ENCODE results near the gene TBC1D32.
"Not testable (repeated sequence)": the region's sequence is repeated elsewhere in the genome, so short reads cannot be mapped to it uniquely, and the experiment has no call there.

The TBC1D32 gene

DNA sequence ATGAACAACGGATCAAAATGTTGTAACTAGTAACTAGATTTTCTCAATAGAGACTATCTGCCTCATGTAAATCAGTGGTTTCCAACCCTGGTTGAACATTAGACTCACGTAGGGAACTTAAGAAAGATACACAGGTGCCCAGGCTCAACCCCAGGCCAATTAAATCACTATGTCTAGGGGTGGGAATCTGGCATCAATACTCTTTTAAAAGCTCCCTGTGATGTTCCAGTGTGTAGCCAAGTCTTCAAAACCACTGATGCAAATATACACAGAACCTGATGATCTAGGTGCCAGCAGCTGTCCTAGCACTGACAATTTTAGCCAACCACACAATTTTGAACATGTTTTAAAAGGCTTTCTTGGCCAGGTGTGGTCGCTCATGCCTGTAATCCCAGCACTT is 128.7 kb downstream of the TBC1D32 start:
- no peak overlapping the region for H3K9ac ChIP-seq (ENCODE audit: low read length)
- H3K4me3 ChIP-seq (ENCODE audit: low read depth, low read length, poor library complexity, severe bottlenecking), result no peak overlapping the region
- no peaks in the 10 kb centered on the region for H3K79me2 ChIP-seq (ENCODE audit: insufficient read depth, low read length)
- H3K9me3 ChIP-seq (ENCODE audit: low read length), result no peaks in the 10 kb centered on the region
- no peaks in the 10 kb centered on the region for H3F3A ChIP-seq (ENCODE audit: insufficient read depth, low read length)
- H3K27ac ChIP-seq (ENCODE audit: low read depth, low read length, poor library complexity, severe bottlenecking), result no peak overlapping the region
- no peaks in the 10 kb centered on the region for H3K9me2 ChIP-seq (ENCODE audit: low read depth, low read length)
- no peak overlapping the region for H3K4me2 ChIP-seq (ENCODE audit: low read length)
- no peak overlapping the region for H2AFZ ChIP-seq (ENCODE audit: low read length)
- H3K36me3 ChIP-seq (ENCODE audit: insufficient read depth, low read length), result no peaks in the 10 kb centered on the region
- no peaks in the 10 kb centered on the region for H3K4me1 ChIP-seq (ENCODE audit: insufficient read depth, low read length, severe bottlenecking)
- H3K27me3 ChIP-seq (ENCODE audit: insufficient read depth, low read length), result no peaks in the 10 kb centered on the region
- TF ChIP-seq EZH2 (IDR thresholded peaks at IDR 0.05; ENCODE audit: borderline replicate concordance, low read length) (no peak), CTCF (IDR thresholded peaks at IDR 0.05; ENCODE audit: low read length) (no peak)
- no peaks in the 10 kb centered on the region for H4K20me1 ChIP-seq (ENCODE audit: insufficient read depth, low read length)

DNA sequence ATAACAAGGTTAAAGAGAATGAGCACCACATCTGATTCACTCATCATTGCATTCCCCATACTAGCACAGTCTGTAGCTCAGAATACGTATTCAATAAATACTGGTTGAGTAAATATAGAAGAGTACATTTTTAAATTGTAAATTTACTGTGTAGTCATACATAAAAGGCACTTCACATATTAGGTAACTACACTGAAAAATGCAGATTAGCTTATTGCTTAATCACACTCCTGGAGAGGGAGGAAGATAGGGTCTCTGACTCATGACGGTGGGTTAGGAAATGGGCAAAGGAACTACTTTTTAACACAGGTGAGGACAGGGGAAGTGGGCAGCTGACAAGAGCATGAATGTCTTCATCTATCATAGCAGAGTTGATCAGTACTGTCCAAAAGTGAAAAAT is 133.2 kb downstream of the TBC1D32 start:
- H3K9me3 ChIP-seq (ENCODE audit: low read length), result no peaks in the 10 kb centered on the region
- H3K9me2 ChIP-seq (ENCODE audit: low read depth, low read length), result no peaks in the 10 kb centered on the region
- no peaks in the 10 kb centered on the region for H3K79me2 ChIP-seq (ENCODE audit: insufficient read depth, low read length)
- no peak overlapping the region for H3K27ac ChIP-seq (ENCODE audit: low read depth, low read length, poor library complexity, severe bottlenecking)
- H2AFZ ChIP-seq (ENCODE audit: low read length), result no peak overlapping the region
- H4K20me1 ChIP-seq (ENCODE audit: insufficient read depth, low read length), result no peaks in the 10 kb centered on the region
- no peaks in the 10 kb centered on the region for H3K27me3 ChIP-seq (ENCODE audit: insufficient read depth, low read length)
- no peak overlapping the region for H3K9ac ChIP-seq (ENCODE audit: low read length)
- no peaks in the 10 kb centered on the region for H3K4me1 ChIP-seq (ENCODE audit: insufficient read depth, low read length, severe bottlenecking)
- no peaks in the 10 kb centered on the region for H3F3A ChIP-seq (ENCODE audit: insufficient read depth, low read length)
- no peak overlapping the region for H3K4me2 ChIP-seq (ENCODE audit: low read length)
- TF ChIP-seq EZH2 (IDR thresholded peaks at IDR 0.05; ENCODE audit: borderline replicate concordance, low read length) (no peak), CTCF (IDR thresholded peaks at IDR 0.05; ENCODE audit: low read length) (no peak)
- H3K4me3 ChIP-seq (ENCODE audit: low read depth, low read length, poor library complexity, severe bottlenecking), result no peak overlapping the region
- no peaks in the 10 kb centered on the region for H3K36me3 ChIP-seq (ENCODE audit: insufficient read depth, low read length)

- not testable (repeated sequence) for H3K36me3 ChIP-seq (ENCODE audit: insufficient read depth, low read length); H3K79me2 ChIP-seq (ENCODE audit: insufficient read depth, low read length); H3K27ac ChIP-seq (ENCODE audit: low read depth, low read length, poor library complexity, severe bottlenecking); H3K9ac ChIP-seq (ENCODE audit: low read length); H3K9me3 ChIP-seq (ENCODE audit: low read length); H3K4me2 ChIP-seq (ENCODE audit: low read length); H4K20me1 ChIP-seq (ENCODE audit: insufficient read depth, low read length); H3K4me3 ChIP-seq (ENCODE audit: low read depth, low read length, poor library complexity, severe bottlenecking); H3K4me1 ChIP-seq (ENCODE audit: insufficient read depth, low read length, severe bottlenecking); H2AFZ ChIP-seq (ENCODE audit: low read length); H3K27me3 ChIP-seq (ENCODE audit: insufficient read depth, low read length); H3K9me2 ChIP-seq (ENCODE audit: low read depth, low read length); H3F3A ChIP-seq (ENCODE audit: insufficient read depth, low read length)
These were observed 138.2 kb downstream of the TBC1D32 start for GRCh38 chr6:121196042-121196441.

GRCh38 chr6:121190122-121190521 is 144.2 kb downstream of the TBC1D32 start:
- Histone ChIP-seq H3K9me3 (ENCODE audit: low read length) (no peaks in the 10 kb centered on the region), H4K20me1 (ENCODE audit: insufficient read depth, low read length) (no peaks in the 10 kb centered on the region), H3K4me2 (ENCODE audit: low read length) (no peak overlapping the region), H3K27ac (ENCODE audit: low read depth, low read length, poor library complexity, severe bottlenecking) (no peak overlapping the region), H3K4me3 (ENCODE audit: low read depth, low read length, poor library complexity, severe bottlenecking) (no peak overlapping the region), H3K79me2 (ENCODE audit: insufficient read depth, low read length) (no peaks in the 10 kb centered on the region), H3K36me3 (ENCODE audit: insufficient read depth, low read length) (no peaks in the 10 kb centered on the region), H3K9me2 (ENCODE audit: low read depth, low read length) (no peaks in the 10 kb centered on the region), H3K4me1 (ENCODE audit: insufficient read depth, low read length, severe bottlenecking) (no peaks in the 10 kb centered on the region), H3K27me3 (ENCODE audit: insufficient read depth, low read length) (no peaks in the 10 kb centered on the region), H3K9ac (ENCODE audit: low read length) (no peak overlapping the region), H2AFZ (ENCODE audit: low read length) (no peak overlapping the region), H3F3A (ENCODE audit: insufficient read depth, low read length) (no peaks in the 10 kb centered on the region)
- no peak for TF ChIP-seq CTCF (IDR thresholded peaks at IDR 0.05; ENCODE audit: low read length)
- no peak for TF ChIP-seq EZH2 (IDR thresholded peaks at IDR 0.05; ENCODE audit: borderline replicate concordance, low read length)

All from OCI-LY1 (cell line).